Tongue (tissue), 2 donors: ENCODE data around the gene TAF3. TPM values are rescaled to one million over a fixed set of nuclear protein-coding genes. Genes with fewer than 3 reads are reported as not detected.

Experiments
- DNase-seq: peaks from one replicate; pipeline ENCODE4 v3.0.0-alpha.2; 2015
- total RNA-seq: library from RNA; depleted of rRNA; stranded (reverse); fragments of >200 nt; gene quantifications from one replicate; pipeline ENCODE4 v1.2.3, GENCODE V29; 2014

TAF3 gene
- total RNA-seq, 1 donor from 2014 or later, result 3.0 TPM

DNA sequence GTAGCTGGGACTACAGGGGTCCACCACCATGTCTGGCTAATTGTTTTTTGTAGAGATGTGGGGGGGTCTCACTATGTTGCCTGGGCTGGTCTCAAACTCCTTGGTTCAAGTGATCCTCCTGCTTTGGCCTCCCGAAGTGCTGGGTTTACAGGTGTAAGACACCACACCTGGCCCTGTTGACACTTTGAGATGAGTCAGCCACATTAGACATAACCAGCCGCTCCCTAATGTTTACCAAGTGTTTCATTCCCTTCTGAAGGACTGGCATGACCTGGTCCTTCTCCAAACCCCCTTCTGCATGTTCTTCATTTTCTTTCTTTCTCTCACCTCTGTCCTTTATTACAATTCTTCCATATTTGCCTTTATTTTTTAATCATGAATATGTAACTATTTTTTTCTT is 67.8 kb downstream of the TAF3 start:
- DNase-seq, result no peak

DNA sequence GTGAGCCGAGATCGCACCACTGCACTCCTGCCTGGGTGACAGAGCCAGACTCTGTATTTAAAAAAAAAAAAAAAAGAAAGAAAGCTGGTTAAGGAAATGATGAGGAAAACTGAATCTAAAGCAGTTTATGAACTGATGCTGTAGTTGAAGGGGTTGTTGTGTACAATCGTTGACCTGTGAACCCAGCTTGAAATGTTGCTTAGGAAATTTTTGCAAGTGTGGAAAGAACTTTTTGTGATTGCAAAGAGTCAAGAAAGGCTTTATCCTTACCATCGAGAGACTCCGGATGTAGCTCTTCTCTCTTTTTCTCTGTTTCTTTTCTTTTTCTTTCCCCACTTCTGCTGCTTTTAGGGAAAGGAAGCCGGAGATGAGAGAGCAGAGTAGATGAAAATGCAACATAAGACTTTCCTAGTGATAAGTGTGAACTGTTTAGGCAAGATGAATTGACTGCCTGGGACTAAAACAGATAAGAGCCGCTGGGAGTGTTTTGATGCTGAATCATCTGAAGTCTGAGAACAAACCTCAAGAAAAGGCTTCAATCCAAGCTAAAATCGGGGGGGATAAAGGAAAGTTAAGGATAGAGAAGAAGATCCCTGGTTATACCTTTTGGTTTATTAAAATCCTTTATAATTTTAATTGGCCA is 69.0 kb downstream of the TAF3 start:
- no peak for DNase-seq

DNA sequence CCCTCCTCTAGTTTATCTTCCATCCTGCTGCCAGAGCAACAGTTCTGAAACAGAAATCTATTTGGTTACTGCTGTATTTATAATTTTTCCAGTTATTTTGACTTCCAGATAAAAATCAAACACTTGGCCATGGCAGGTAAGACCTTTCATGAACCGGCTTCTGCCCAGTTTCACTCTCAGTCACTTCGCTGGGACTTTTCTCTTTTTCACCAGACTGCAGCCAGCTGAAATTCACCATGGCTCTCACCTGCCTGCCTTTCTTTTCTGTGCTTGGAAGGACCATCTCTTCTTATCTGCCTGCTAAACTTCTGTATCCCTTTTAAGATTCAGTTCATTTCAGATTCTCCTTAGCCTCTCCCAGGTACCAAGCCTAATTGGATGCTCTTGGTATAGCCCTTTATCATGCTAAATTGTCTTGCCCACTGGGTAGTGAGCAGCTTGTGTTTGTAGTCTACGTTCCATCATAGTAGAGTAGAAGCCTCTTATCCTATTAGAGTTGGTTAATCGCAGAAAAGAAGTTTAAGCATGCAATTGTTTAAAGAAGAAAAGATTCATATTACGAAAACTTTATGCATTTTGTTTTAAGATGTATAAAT is 71.7 kb downstream of the TAF3 start:
- DNase-seq, result no peak

DNA sequence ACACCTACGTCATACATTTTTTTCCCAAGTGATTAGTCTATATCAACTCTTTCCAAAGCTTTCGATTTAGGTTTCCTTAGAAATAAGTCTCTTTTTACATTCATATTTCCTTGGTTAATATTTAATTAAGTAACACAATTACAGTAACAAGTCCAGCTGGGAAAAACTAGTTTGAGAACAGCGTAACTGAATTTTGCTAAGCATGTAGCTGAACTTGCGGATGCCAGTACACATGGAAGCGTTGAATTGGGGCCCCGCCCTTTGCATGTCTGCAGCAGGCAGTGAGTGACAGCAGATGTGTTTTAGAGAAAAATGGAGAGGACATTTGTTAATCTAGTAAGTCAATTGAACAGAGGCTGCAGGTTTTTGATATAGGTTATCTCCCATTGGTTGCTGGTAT is 72.5 kb downstream of the TAF3 start:
- DNase-seq, result no peak

DNA sequence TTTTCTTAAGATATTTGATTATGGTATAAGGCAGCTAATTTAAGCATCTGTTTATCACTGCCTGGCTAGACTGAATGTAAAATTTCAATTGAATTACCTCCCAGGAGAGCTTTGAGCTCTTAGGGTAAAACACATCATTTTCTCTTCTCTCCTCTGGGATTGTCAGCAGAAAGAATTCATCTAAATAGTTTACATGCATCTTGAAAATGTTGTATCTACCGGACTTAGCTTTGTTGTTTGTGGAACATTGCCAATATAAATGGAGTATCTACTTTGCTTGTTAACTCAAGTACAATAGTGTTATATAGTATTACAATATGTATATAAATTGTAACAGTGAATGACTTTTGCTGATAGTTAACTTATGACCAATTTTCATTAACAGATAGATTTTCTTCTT is 73.3 kb downstream of the TAF3 start:
- DNase-seq, result no peak

DNA sequence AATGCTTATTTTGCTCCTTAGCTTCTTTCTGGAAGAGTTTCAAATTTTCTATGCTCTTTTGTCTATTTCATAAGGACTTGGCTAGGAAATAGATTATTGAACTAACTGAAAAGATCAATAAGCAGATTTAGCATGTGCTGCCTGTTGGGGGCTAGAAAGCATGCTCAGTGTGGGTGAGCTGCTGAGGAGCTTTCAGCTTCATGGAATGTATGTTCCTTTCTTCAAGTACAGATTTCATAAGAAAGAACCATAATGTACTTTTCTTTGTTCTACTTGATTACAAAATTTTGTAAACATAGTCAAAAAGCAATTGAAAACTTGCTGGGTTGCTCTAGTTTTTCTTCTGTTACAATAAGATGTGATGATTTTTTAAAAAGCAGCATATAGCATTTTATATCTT is 73.8 kb downstream of the TAF3 start:
- no peak for DNase-seq

DNA sequence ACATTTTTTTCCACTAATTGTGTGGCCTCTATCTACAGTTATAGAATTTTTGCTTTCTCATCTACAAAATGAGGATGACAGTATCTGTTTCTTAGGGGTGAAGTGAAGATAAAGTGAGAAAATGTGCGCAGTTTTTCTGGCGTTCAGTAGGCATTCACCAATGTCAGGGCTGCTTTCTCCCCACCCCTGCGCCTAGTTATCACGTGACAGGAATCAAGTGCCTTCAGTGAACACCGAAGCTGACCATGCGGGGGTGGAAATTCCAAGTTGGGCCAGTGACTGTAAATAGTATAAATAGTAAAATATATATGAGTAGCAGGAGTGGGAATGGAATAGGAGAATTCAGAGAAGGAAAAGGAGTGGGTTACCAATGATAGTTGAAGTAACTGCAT is 77.4 kb downstream of the TAF3 start:
- DNase-seq, result no peak

DNA sequence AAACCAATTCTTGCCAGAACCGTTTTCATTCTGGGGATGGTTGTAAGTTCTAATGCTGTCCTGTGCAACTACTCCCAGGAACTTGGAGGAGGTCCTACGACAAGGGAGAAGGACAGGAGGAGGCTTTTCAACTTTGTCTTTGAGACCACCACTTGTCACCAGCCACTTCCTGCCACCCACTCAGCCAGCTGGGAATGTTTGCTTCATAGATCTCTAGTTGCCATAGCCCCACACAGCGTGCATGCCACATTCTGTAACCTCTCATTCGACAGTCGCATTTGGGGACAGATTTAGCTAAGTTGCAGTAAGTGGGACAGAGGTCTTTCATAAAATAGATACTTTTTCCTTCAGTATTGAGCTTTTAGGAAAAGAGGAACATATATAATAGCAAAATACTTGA is 78.0 kb downstream of the TAF3 start:
- DNase-seq, result peak; percentile 10

DNA sequence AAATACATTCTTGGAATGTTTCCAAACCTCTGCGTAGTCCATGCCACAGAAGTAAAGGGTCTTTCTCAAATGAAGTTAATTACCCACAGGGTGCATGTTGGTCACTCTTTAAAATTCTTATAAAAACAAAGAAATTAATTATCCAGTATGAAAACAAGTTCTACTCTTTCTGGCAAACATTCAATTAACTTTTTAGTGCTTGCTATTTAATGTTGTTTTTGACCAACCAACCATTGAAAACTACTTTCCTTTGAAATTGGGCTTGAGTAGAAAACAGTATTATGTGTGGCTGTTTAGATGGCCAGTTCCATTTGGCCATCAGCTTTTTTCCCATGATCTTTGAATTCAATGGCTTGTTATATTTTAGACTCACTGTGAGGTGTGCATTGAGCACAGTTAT is 83.0 kb downstream of the TAF3 start:
- DNase-seq, result no peak

DNA sequence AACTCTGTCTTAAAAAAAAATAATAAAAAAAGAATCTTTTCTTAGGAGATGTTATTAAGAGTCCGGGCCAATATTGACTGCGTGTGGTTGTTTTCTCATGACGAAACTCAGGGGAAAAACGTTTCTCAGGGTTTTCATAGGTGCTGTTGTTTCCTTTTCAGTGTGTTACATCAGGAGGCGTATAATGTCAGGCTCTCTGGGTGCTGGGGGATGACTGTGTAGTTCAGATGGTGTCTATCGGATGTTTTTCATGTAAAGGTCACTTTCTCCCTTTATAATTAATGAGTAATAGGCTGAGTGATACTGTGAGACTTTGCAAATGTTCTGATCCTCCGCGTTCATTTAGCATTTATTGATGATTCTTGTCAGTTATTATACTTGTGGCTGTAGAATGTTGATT is 84.1 kb downstream of the TAF3 start:
- no peak for DNase-seq

DNA sequence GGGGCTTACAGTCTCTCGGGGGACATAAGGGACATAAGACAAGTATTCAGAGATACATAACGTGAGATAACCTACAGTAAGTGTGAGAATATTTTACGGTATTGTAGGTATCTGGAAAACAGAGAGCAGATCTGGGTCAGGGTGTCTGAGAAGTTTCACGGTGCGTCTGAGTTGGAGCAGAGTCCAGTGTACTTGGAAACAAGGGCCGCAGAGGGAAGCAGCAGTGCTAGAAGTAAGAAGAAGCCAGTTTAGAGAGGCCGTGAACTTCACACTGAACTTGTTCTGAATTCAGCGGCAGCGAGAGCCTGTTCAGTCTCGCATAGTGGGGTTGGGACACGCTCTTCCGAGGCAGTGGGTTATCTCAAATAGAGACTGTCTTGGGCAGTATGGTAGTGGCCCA is 85.5 kb downstream of the TAF3 start:
- DNase-seq, result no peak

DNA sequence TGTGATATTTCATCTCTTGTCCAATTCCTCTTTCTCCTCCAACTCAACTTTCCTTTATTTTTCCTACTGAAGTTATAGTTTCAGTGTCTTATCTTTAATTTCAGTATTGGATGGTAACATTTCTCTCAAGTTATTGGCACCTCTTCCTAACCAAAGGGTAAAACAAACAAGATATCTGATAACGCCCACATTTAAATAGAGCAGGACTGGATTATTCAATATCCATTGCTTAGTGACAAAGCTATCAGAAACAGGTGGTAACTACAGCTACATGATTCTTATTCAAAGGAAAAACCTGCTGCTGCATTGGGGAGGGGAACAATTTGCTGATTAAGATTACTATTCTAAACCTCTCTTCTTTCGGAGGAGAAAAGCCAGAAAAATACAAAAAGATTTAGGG is 87.8 kb downstream of the TAF3 start:
- no peak for DNase-seq

DNA sequence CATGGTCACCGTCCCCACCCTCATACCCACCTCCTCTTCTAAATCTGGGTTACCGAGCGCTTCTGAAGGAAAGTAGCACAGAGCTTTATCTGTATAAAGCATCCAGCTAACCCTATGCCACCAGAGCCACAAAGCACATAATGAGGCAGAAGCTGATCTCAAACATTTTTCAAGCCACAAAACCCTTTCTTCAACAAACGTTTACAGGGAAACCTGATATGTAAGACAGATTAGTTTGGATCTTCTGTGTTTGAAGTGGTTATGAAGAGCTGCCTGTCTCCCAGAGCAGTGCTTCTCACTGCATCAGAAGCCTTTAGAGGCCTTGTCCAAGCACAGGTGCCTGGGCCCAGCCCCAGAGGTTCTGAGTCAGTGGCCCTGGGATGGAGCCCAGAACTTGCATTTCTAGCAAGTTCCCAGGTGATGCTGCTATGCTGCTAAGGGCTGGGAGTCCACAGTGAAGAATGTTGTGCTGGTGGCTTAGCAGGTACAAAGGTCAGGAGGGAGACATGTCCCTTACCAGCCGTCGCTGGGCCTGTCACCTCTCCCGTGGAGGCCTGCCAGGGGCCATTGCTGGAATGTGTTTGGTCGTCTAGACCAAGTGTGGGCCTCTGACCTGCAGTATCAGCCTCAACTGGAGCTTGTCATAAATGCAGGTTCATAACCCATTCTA is 90.4 kb downstream of the TAF3 start:
- no peak for DNase-seq

DNA sequence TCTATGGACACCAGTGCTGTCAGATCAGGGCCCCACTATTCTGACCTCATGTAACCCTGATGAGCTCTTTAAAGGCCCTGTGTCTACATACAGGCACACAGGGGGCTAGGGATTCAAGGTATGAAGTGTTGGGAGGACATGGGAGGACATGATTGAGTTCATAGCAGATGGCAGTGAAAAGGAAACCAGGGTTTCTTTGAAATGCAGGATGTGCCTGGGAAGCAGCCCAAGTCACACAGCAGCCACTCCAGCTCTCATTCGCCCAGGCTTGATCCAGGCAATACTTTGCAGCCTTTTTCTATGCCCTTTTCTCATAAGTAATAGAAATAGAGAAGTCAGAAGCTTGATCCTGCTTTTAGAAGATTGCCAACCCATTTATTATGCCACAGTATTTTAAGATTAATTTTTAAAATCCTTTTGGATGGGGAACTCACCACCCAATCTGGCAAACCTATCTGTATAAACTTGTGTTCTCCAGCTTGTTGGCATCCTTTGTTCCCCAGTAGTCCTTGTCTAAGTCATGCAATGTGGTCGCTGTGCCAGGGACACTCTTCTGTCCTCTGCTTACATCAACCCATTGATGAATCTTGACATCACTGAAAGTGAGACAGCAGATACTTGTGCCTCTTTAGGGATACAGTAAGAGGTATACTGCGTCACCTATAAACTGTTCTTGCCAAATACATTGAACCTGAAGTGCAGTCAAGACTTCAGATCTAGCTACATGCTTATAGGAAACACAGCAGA is 95.0 kb downstream of the TAF3 start:
- no peak for DNase-seq

DNA sequence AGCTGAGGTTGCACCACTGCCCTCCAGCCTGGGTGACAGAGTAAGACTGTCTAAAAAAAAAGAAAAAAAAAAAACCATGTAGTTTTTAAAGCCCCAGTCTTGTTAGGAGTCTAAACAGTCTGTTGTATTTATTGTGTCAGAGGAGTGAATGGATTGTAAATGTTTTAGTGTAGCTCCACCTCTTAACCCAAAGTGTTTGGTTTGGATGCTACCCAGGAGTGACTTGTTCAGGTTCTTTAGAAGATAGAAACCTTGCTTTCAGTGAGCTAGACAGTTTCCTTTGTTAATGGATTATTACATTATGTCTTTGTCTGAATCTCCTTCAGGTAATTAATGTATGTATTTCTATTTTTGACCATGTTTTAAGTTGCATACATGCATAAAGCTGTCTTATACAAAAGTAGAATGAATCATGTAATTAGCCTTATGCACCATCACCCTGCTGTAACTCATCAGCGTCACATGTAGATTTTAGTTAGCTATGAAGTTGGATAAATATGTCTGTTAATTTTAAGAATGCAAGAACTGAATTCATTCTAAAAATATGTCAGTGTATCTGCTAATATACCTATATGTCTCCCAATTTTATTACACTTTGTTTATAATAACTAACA is 97.7 kb downstream of the TAF3 start:
- DNase-seq, result peak; percentile 5

DNA sequence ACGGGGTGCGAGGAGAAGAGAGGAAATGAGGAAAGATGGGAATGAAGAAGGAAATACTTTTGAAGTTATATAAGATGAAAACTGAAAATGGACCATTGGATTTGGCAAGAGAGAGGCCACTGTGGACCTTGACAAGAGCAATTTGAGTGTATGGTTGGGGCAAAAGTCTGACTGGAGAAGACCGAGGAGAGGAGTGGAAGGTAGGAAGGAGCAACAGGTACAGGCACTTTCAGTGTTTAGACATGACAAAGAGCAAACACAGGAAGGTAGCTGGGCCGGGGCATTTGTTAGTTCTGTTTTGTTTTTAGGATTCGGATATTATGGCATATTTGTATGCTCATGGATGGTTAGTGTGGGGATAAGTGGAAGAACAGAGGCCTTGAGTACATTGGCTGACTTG is 99.4 kb downstream of the TAF3 start:
- DNase-seq, result no peak

DNA sequence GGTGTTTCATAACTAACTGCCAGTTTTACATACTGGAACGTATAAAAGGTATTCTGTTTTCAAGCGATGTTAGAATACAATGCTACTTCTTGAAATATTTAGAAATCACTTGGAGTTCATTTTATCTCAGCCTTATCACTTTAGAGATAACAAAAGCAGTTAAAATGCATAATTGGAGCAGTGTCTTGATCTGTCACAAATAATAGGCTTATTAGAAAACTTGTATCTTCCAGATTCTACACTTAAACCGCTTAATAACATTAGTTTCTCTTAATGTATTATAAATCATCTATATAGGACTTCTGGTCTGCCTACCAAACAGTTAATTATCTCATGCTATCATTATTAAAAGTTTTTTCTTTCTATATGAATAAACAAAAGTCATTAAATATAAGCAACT is 104.4 kb downstream of the TAF3 start:
- DNase-seq, result no peak

DNA sequence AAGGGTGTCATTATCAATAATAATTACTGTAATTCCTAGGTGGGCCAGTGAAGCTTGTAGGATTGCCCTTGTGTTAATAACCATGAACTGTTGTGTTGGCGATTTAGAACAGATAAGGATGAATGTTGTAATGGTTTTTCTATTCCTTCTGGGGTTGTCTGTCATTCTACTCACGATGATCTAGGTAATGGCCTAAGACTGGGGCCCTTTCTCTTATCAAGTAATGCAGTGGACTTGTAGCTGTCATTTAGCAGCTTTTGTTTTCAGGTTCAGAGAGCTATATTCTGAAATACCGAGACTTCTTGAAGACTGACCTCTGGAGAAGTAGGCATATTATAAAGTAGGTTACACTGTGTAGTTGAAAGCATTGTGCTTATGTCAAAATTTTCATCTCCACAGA is 110.2 kb downstream of the TAF3 start:
- no peak for DNase-seq

DNA sequence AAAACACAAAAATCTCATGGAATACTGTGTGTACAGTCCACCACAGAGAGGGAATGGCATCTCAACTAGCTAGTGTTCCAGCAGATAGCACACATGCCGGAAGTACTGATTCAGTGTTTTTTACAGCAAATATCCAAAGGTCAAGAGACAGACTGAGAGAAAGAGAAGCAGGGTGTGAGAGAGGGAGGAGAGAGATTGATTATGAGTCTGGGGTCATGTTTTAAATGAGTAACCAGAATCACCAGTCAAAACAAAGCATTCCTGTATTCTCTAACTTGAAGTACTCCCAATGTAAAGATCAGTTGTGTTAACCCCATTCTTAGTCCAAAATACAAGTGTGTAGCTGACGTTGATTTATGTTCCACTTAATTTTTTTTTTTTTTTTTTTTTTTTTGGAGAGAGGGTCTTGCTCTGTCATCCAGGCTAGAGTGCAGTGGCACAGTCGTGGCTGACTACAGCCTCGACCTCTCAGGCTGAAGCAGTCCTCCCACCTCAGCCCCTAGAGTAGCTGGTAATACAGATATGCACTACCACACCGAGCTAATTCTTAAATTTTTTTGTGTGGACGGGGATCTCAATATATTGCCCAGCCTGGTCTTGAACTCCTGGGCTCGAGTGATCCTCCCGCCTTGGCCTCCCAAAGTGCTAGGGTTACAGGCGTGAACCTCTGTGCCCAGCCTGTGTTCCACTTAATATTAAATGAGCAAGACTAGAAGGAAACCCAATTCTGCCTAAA is 114.2 kb downstream of the TAF3 start:
- no peak for DNase-seq

DNA sequence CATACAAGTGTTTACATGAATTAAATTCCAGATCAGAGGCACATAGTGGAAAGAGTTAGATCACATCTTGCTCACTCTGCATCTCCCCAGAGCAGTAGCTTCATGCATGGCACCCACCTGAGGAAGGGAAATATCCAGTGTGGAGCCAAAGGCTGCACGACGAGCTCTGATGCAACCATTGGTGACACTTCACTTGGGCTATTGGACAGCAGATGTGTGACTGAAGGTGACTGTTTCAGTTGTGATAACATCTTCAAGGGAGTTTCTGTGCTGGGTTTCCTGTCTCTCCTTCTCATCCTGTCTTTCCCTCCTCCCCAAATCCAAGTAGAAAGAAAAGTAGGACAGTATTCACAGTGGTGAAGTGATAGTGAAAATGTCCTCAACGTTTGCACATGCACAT is 115.0 kb downstream of the TAF3 start:
- DNase-seq, result no peak

DNA sequence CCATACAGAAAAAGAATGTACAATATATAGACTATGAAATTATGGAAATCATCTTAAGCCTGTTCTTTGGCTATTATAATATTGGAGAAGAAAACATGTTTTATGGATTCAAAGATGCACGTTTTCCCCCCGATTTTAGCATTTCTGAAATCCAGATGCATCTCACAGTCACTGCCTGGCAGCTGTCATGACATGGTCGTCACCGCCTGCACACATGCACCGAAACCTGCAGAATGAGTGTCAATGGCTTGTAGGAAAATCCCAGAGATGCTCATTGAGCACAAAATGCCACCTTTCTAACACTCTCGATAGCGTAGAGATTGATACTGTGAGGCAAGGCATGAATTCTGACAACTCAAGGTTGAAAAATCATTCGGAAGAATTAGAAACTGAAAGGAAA is 115.5 kb downstream of the TAF3 start:
- no peak for DNase-seq

DNA sequence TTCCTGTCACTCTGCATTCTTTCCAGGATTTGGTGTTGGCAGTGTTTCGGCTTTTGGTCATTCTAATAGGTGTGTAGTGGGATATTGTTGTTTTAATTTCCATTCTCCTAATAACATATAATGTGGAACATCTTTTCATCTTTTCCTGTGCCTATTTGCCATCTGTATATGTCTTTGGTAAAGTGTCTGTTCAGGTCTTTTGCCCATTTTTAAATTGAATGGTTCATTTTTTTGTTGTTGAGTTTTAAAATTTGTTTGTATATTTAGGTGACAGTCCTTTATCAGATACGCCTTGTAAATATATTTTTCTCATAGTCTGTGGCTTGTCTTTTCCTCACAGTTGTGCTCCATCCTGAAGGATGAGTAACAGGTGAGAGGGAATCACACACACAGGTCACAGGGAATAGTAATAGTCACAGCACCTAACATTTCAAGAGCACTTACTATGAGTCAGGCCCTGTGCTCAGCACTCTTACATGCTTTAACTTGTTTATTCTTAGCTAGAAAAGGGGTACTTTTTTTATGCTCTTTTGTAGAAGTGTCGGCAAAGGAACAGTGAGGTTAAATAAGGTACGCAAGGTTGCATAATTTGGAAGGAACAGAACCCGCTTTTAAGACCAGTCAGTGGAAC is 119.1 kb downstream of the TAF3 start:
- DNase-seq, result no peak
